ENCODE measurements around the gene RYR1.
"Not testable (repeated sequence)": the region's sequence is repeated elsewhere in the genome, so short reads cannot be mapped to it uniquely, and the experiment has no call there.

RYR1 gene

GRCh38 chr19:38565691-38566105 lies 132.2 kb downstream of the RYR1 start:
- H3K4me3 ChIP-seq (ENCODE audit: low read depth, low read length), result no peak overlapping the region
- no peak for DNase-seq (ENCODE audit: low read depth)
- TF ChIP-seq CTCF (IDR thresholded peaks at IDR 0.05; ENCODE audit: control insufficient read depth, extremely low read depth, insufficient read depth), result no peak

- no peak for TF ChIP-seq CTCF (IDR thresholded peaks at IDR 0.05; ENCODE audit: control insufficient read depth, extremely low read depth, insufficient read depth)
- no peak overlapping the region for H3K4me3 ChIP-seq (ENCODE audit: low read depth, low read length)
- no peak for DNase-seq (ENCODE audit: low read depth)
Measured at GRCh38 chr19:38569368-38569983, 136.0 kb downstream of the RYR1 start.

- TF ChIP-seq CTCF (IDR thresholded peaks at IDR 0.05; ENCODE audit: control insufficient read depth, extremely low read depth, insufficient read depth), result no peak
- H3K4me3 ChIP-seq (ENCODE audit: low read depth, low read length), result no peak overlapping the region
- DNase-seq (ENCODE audit: low read depth), result no peak
Measured at GRCh38 chr19:38571682-38572081, 138.2 kb downstream of the RYR1 start.

- TF ChIP-seq CTCF (IDR thresholded peaks at IDR 0.05; ENCODE audit: control insufficient read depth, extremely low read depth, insufficient read depth), result no peak
- H3K4me3 ChIP-seq (ENCODE audit: low read depth, low read length), result no peak overlapping the region
- DNase-seq (ENCODE audit: low read depth), result no peak
Measured at GRCh38 chr19:38577826-38578225, 144.3 kb downstream of the RYR1 start.

GRCh38 chr19:38579304-38579703 lies 145.8 kb downstream of the RYR1 start:
- H3K4me3 ChIP-seq (ENCODE audit: low read depth, low read length); DNase-seq (ENCODE audit: low read depth): not testable (repeated sequence)

- no peak overlapping the region for H3K4me3 ChIP-seq (ENCODE audit: low read depth, low read length)
- no peak for TF ChIP-seq CTCF (IDR thresholded peaks at IDR 0.05; ENCODE audit: control insufficient read depth, extremely low read depth, insufficient read depth)
- DNase-seq (ENCODE audit: low read depth), result no peak
Measured at GRCh38 chr19:38580080-38580479, 146.6 kb downstream of the RYR1 start.

GRCh38 chr19:38583219-38583984 lies 149.9 kb downstream of the RYR1 start:
- TF ChIP-seq CTCF (IDR thresholded peaks at IDR 0.05; ENCODE audit: control insufficient read depth, extremely low read depth, insufficient read depth), result no peak
- DNase-seq (ENCODE audit: low read depth), result no peak
- no peak overlapping the region for H3K4me3 ChIP-seq (ENCODE audit: low read depth, low read length)
